Effector memory CD8-positive, alpha-beta T cell (primary cell): ENCODE results near the gene GRIN2A.

Experiments used
- ATAC-seq: fragments of 150-1000 bp; cut with Tn5 transposase; replicated peaks from 2 replicates; pipeline ENCODE4 v1.10.0; 2021; ENCODE audit warnings: mild to moderate bottlenecking, moderate library complexity
- DNase-seq, 3 experiments: peaks; one replicate each; pipeline ENCODE4 v3.0.0; 2021
- H3K27ac Mint-ChIP-seq, 2 donors: one replicate each; pipeline ENCODE4 v1.8.0; 2022; ENCODE audit warnings: mild to moderate bottlenecking in 2 of 2, mixed read lengths in 2 of 2, moderate library complexity in 2 of 2
- H3K27me3 Mint-ChIP-seq, 2 donors: one replicate each; pipeline ENCODE4 v1.8.0; 2022; ENCODE audit warnings: mixed read lengths in 2 of 2
- H3K36me3 Mint-ChIP-seq: one replicate; pipeline ENCODE4 v1.8.0; 2022; ENCODE audit warnings: mild to moderate bottlenecking, moderate library complexity, mixed read lengths; ENCODE audit not compliant: insufficient read depth
- H3K4me1 Mint-ChIP-seq, 2 donors: one replicate each; pipeline ENCODE4 v1.8.0; 2022; ENCODE audit warnings: low read depth in 2 of 2, mixed read lengths in 2 of 2
- H3K4me3 Mint-ChIP-seq, 2 donors: one replicate each; pipeline ENCODE4 v1.8.0; 2022; ENCODE audit warnings: mild to moderate bottlenecking in 2 of 2, mixed read lengths in 2 of 2, moderate library complexity in 2 of 2
- H3K9me3 Mint-ChIP-seq, 2 donors: one replicate each; pipeline ENCODE4 v1.8.0; 2022; ENCODE audit warnings: mixed read lengths in 2 of 2

The GRIN2A gene

GRCh38 chr16:10112021-10112420 is 70.2 kb downstream of the GRIN2A start:
- no peak overlapping the region for H3K4me3 Mint-ChIP-seq
- DNase-seq (no peak), ATAC-seq (no peak)
- H3K27ac Mint-ChIP-seq, result no peak overlapping the region
- H3K36me3 Mint-ChIP-seq, result no peaks in the 10 kb centered on the region
- H3K9me3 Mint-ChIP-seq, result no peaks in the 10 kb centered on the region
- no peaks in the 10 kb centered on the region for H3K4me1 Mint-ChIP-seq
- H3K27me3 Mint-ChIP-seq, result no peaks in the 10 kb centered on the region

GRCh38 chr16:10111156-10111761 is 71.0 kb downstream of the GRIN2A start:
- Mint-ChIP-seq H3K4me3 (no peak overlapping the region), H3K27ac (no peak overlapping the region), H3K9me3 (no peaks in the 10 kb centered on the region), H3K27me3 (no peaks in the 10 kb centered on the region), H3K36me3 (no peaks in the 10 kb centered on the region), H3K4me1 (no peaks in the 10 kb centered on the region)
- DNase-seq (no peak), ATAC-seq (no peak)

- no peak for ATAC-seq
- Mint-ChIP-seq H3K27ac (no peak overlapping the region), H3K4me1 (no peaks in the 10 kb centered on the region), H3K36me3 (no peaks in the 10 kb centered on the region), H3K4me3 (no peak overlapping the region), H3K9me3 (no peaks in the 10 kb centered on the region), H3K27me3 (no peaks in the 10 kb centered on the region)
- no peak for DNase-seq
Measured at GRCh38 chr16:10110552-10110951, 71.7 kb downstream of the GRIN2A start.

- H3K4me3 Mint-ChIP-seq, result no peak overlapping the region
- H3K4me1 Mint-ChIP-seq, result no peaks in the 10 kb centered on the region
- DNase-seq (no peak), ATAC-seq (no peak)
- H3K9me3 Mint-ChIP-seq, result peaks cover 0 to 2% of the 10 kb centered on the region in 2 donors
- peaks cover 0 to 6% of the 10 kb centered on the region in 2 donors for H3K27me3 Mint-ChIP-seq
- H3K36me3 Mint-ChIP-seq, result no peaks in the 10 kb centered on the region
- no peak overlapping the region for H3K27ac Mint-ChIP-seq
Measured at GRCh38 chr16:10107081-10107480, 75.1 kb downstream of the GRIN2A start.

- no peak overlapping the region for H3K27ac Mint-ChIP-seq
- no peak overlapping the region for H3K4me3 Mint-ChIP-seq
- H3K36me3 Mint-ChIP-seq, result no peaks in the 10 kb centered on the region
Measured at GRCh38 chr16:10103700-10104099, 78.5 kb downstream of the GRIN2A start.

GRCh38 chr16:10103118-10103517 is 79.1 kb downstream of the GRIN2A start:
- Mint-ChIP-seq H3K36me3 (no peaks in the 10 kb centered on the region), H3K9me3 (peaks cover 0 to 2% of the 10 kb centered on the region in 2 donors), H3K4me3 (no peak overlapping the region), H3K27ac (no peak overlapping the region), H3K4me1 (no peaks in the 10 kb centered on the region), H3K27me3 (peaks cover 0 to 6% of the 10 kb centered on the region in 2 donors)
- DNase-seq, result no peak
- no peak for ATAC-seq

More at GRCh38 chr16:10103700-10104099, 78.5 kb downstream of the GRIN2A start:
- H3K27me3 Mint-ChIP-seq, result peaks cover 0 to 6% of the 10 kb centered on the region in 2 donors
- DNase-seq, result no peak
- H3K4me1 Mint-ChIP-seq, result no peaks in the 10 kb centered on the region
- ATAC-seq, result no peak
- peaks cover 0 to 2% of the 10 kb centered on the region in 2 donors for H3K9me3 Mint-ChIP-seq

GRCh38 chr16:10100829-10101228 is 81.4 kb downstream of the GRIN2A start:
- no peaks in the 10 kb centered on the region for H3K36me3 Mint-ChIP-seq
- no peaks in the 10 kb centered on the region for H3K4me1 Mint-ChIP-seq
- H3K27ac Mint-ChIP-seq, result no peak overlapping the region
- H3K27me3 Mint-ChIP-seq, result peaks cover 0 to 6% of the 10 kb centered on the region in 2 donors
- peaks cover 0 to 2% of the 10 kb centered on the region in 2 donors for H3K9me3 Mint-ChIP-seq
- no peak overlapping the region for H3K4me3 Mint-ChIP-seq
- ATAC-seq (no peak), DNase-seq (no peak)

- peaks cover 0 to 2% of the 10 kb centered on the region in 2 donors for H3K9me3 Mint-ChIP-seq
- DNase-seq (no peak), ATAC-seq (no peak)
- no peaks in the 10 kb centered on the region for H3K27me3 Mint-ChIP-seq
- H3K27ac Mint-ChIP-seq, result no peak overlapping the region
- no peaks in the 10 kb centered on the region for H3K4me1 Mint-ChIP-seq
- H3K36me3 Mint-ChIP-seq, result no peaks in the 10 kb centered on the region
- H3K4me3 Mint-ChIP-seq, result no peak overlapping the region
Measured at GRCh38 chr16:10098991-10099390, 83.2 kb downstream of the GRIN2A start.

- Mint-ChIP-seq H3K27ac (no peak overlapping the region), H3K36me3 (no peaks in the 10 kb centered on the region), H3K4me3 (no peak overlapping the region), H3K9me3 (peaks cover 0 to 1% of the 10 kb centered on the region in 2 donors), H3K4me1 (no peaks in the 10 kb centered on the region), H3K27me3 (no peaks in the 10 kb centered on the region)
- ATAC-seq (no peak), DNase-seq (no peak)
Measured at GRCh38 chr16:10097271-10097670, 85.0 kb downstream of the GRIN2A start.

GRCh38 chr16:10093576-10093975 is 88.7 kb downstream of the GRIN2A start:
- Mint-ChIP-seq H3K4me3 (no peak overlapping the region), H3K27me3 (peaks cover 6 to 8% of the 10 kb centered on the region in 2 donors), H3K4me1 (no peaks in the 10 kb centered on the region), H3K9me3 (peaks cover 0 to under 1% of the 10 kb centered on the region in 2 donors), H3K36me3 (no peaks in the 10 kb centered on the region), H3K27ac (no peak overlapping the region)
- no peak for ATAC-seq
- DNase-seq, result no peak

- Mint-ChIP-seq H3K9me3 (peaks cover 0 to 1% of the 10 kb centered on the region in 2 donors), H3K27me3 (peaks cover 12 to 26% of the 10 kb centered on the region in 2 donors), H3K4me3 (no peak overlapping the region), H3K36me3 (no peaks in the 10 kb centered on the region), H3K27ac (no peak overlapping the region), H3K4me1 (no peaks in the 10 kb centered on the region)
- DNase-seq (no peak), ATAC-seq (no peak)
Measured at GRCh38 chr16:10090816-10091215, 91.4 kb downstream of the GRIN2A start.

GRCh38 chr16:10088380-10088793 is 93.8 kb downstream of the GRIN2A start:
- ATAC-seq, result no peak
- Mint-ChIP-seq H3K36me3 (no peaks in the 10 kb centered on the region), H3K27ac (no peak overlapping the region), H3K27me3 (peaks cover 12 to 35% of the 10 kb centered on the region in 2 donors), H3K4me1 (no peaks in the 10 kb centered on the region), H3K4me3 (no peak overlapping the region), H3K9me3 (peaks cover 0 to 1% of the 10 kb centered on the region in 2 donors)
- no peak for DNase-seq

GRCh38 chr16:10087151-10087550 is 95.1 kb downstream of the GRIN2A start:
- H3K27me3 Mint-ChIP-seq, result peaks cover 12 to 35% of the 10 kb centered on the region in 2 donors
- peaks cover 0 to 1% of the 10 kb centered on the region in 2 donors for H3K9me3 Mint-ChIP-seq
- no peak overlapping the region for H3K4me3 Mint-ChIP-seq
- no peaks in the 10 kb centered on the region for H3K4me1 Mint-ChIP-seq
- DNase-seq, result no peak
- H3K36me3 Mint-ChIP-seq, result no peaks in the 10 kb centered on the region
- ATAC-seq, result no peak
- no peak overlapping the region for H3K27ac Mint-ChIP-seq

GRCh38 chr16:10086620-10087019 is 95.6 kb downstream of the GRIN2A start:
- DNase-seq (no peak), ATAC-seq (no peak)
- Mint-ChIP-seq H3K4me1 (no peaks in the 10 kb centered on the region), H3K27ac (no peak overlapping the region), H3K36me3 (no peaks in the 10 kb centered on the region), H3K9me3 (peaks cover 0 to 1% of the 10 kb centered on the region in 2 donors), H3K27me3 (peaks cover 12 to 35% of the 10 kb centered on the region in 2 donors), H3K4me3 (no peak overlapping the region)
